WTC11 (cell line): Measurements from ENCODE around the gene PDSS2. TPM values are rescaled to one million over a fixed set of nuclear protein-coding genes. Genes with fewer than 3 reads are reported as not detected.

ENCODE experiments used
- ATAC-seq: fragments of 200-7000 bp; cut with Tn5 transposase; 2 replicates; pipeline ENCODE4 v1.10.0; 2021; ENCODE audit warnings: mild to moderate bottlenecking, moderate library complexity
- CTCF ChIA-PET: fragments of 300-600 bp; sonication (Branson Sonifier 250); formaldehyde crosslinking; loops from one replicate; lab custom pipeline; 2021; ENCODE audit warnings: antibody characterized with exemption; lab: Charles Lee
- POLR2A ChIA-PET: fragments of 350-600 bp; sonication (Branson Sonifier 250); formaldehyde crosslinking; loops from one replicate; lab custom pipeline; 2021; ENCODE audit warnings: antibody characterized with exemption; lab: Charles Lee
- DNase-seq: peaks from one replicate; pipeline ENCODE4 v3.0.0; 2021; ENCODE audit warnings: low spot score
- H3K27ac Mint-ChIP-seq: 2 replicates; pipeline ENCODE4 v1.8.0; 2021; ENCODE audit warnings: mixed read lengths
- H3K27me3 Mint-ChIP-seq: 2 replicates; pipeline ENCODE4 v1.8.0; 2021; ENCODE audit warnings: low read depth, mild to moderate bottlenecking, moderate library complexity, mixed read lengths
- H3K36me3 Mint-ChIP-seq: 2 replicates; pipeline ENCODE4 v1.8.0; 2021; ENCODE audit warnings: mixed read lengths
- H3K4me1 Mint-ChIP-seq: 2 replicates; pipeline ENCODE4 v1.8.0; 2022; ENCODE audit warnings: mixed read lengths
- H3K4me3 Mint-ChIP-seq: 2 replicates; pipeline ENCODE4 v1.8.0; 2021; ENCODE audit warnings: mild to moderate bottlenecking, moderate library complexity, mixed read lengths
- H3K9me3 Mint-ChIP-seq: 2 replicates; pipeline ENCODE4 v1.8.0; 2021; ENCODE audit warnings: mixed read lengths
- ATF3 ChIP-seq: sonication (generic); formaldehyde crosslinking; conservative IDR thresholded peaks from 2 replicates; pipeline ENCODE4 v1.8.1; 2022; ENCODE audit warnings: mild to moderate bottlenecking, missing genetic modification reagents
- CREM ChIP-seq: sonication (generic); formaldehyde crosslinking; IDR thresholded peaks from 2 replicates; pipeline ENCODE4 v1.8.1; 2022; ENCODE audit warnings: mild to moderate bottlenecking, missing genetic modification reagents, moderate library complexity
- ETV6 ChIP-seq: sonication (generic); formaldehyde crosslinking; IDR thresholded peaks from 2 replicates; pipeline ENCODE4 v1.8.1; 2022; ENCODE audit warnings: mild to moderate bottlenecking, missing genetic modification reagents
- FOXP1 ChIP-seq: sonication (generic); formaldehyde crosslinking; IDR thresholded peaks from 2 replicates; pipeline ENCODE4 v1.8.0; 2022; ENCODE audit warnings: missing genetic modification reagents, mild to moderate bottlenecking, moderate library complexity, borderline replicate concordance
- JAZF1 ChIP-seq: fragments of 250-450 bp; sonication (Bioruptor Pico); IDR thresholded peaks from 2 replicates; pipeline ENCODE4 v1.9.0; 2021; ENCODE audit warnings: moderate library complexity, mild to moderate bottlenecking, inconsistent platforms
- JUN ChIP-seq: sonication (generic); formaldehyde crosslinking; IDR thresholded peaks from 2 replicates; pipeline ENCODE4 v1.8.0; 2023; ENCODE audit warnings: mild to moderate bottlenecking, missing genetic modification reagents
- MAX ChIP-seq: sonication (generic); formaldehyde crosslinking; IDR thresholded peaks from 2 replicates; pipeline ENCODE4 v1.8.0; 2022; ENCODE audit warnings: mild to moderate bottlenecking, missing genetic modification reagents
- MLX ChIP-seq: sonication (generic); formaldehyde crosslinking; IDR thresholded peaks from 2 replicates; pipeline ENCODE4 v1.8.1; 2023; ENCODE audit warnings: mild to moderate bottlenecking, missing genetic modification reagents, moderate library complexity
- NFATC4 ChIP-seq: fragments of 250-450 bp; sonication (Bioruptor Pico); IDR thresholded peaks from 2 replicates; pipeline ENCODE4 v1.9.0; 2021; ENCODE audit warnings: mild to moderate bottlenecking
- NR1H2 ChIP-seq: sonication (generic); formaldehyde crosslinking; IDR thresholded peaks from 2 replicates; pipeline ENCODE4 v1.9.0; 2021; ENCODE audit warnings: mild to moderate bottlenecking, moderate library complexity, missing genetic modification reagents
- PRRX2 ChIP-seq: fragments of 250-450 bp; sonication (Bioruptor Pico); IDR thresholded peaks from 2 replicates; pipeline ENCODE4 v1.8.0; 2021; ENCODE audit warnings: mild to moderate bottlenecking
- RELA ChIP-seq: sonication (generic); formaldehyde crosslinking; IDR thresholded peaks from 2 replicates; pipeline ENCODE4 v1.8.1; 2022; ENCODE audit warnings: missing genetic modification reagents, mild to moderate bottlenecking, borderline replicate concordance
- TCF7 ChIP-seq: sonication (generic); formaldehyde crosslinking; IDR thresholded peaks from 2 replicates; pipeline ENCODE4 v1.8.0; 2022; ENCODE audit warnings: mild to moderate bottlenecking, low read depth, missing genetic modification reagents, moderate library complexity
- TEAD4 ChIP-seq: sonication (generic); formaldehyde crosslinking; IDR thresholded peaks from 2 replicates; pipeline ENCODE4 v1.8.0; 2022; ENCODE audit warnings: mild to moderate bottlenecking, missing genetic modification reagents
- USF2 ChIP-seq: sonication (generic); formaldehyde crosslinking; IDR thresholded peaks from 2 replicates; pipeline ENCODE4 v1.8.1; 2023; ENCODE audit warnings: mild to moderate bottlenecking, missing genetic modification reagents, moderate library complexity
- ZNF138 ChIP-seq: sonication (generic); formaldehyde crosslinking; conservative IDR thresholded peaks from 2 replicates; pipeline ENCODE4 v1.8.1; 2022; ENCODE audit warnings: mild to moderate bottlenecking, moderate library complexity, missing genetic modification reagents
- ZNF263 ChIP-seq: sonication (generic); formaldehyde crosslinking; IDR thresholded peaks from 2 replicates; pipeline ENCODE4 v1.8.1; 2022; ENCODE audit warnings: low read depth, mild to moderate bottlenecking, moderate library complexity, missing genetic modification reagents
- ZNF423 ChIP-seq: fragments of 250-450 bp; sonication (Bioruptor Pico); IDR thresholded peaks from 2 replicates; pipeline ENCODE4 v2.1.2; 2022; ENCODE audit warnings: mild to moderate bottlenecking, moderate library complexity
- ZNF512 ChIP-seq: sonication (generic); formaldehyde crosslinking; IDR thresholded peaks from 2 replicates; pipeline ENCODE4 v1.8.1; 2022; ENCODE audit warnings: missing genetic modification reagents, borderline replicate concordance
- total RNA-seq: library from RNA; stranded (reverse); gene quantifications from 3 replicates; pipeline ENCODE4 v1.2.3, GENCODE V29; 2021
- TF ChIP-seq, protein P1 (sequence below): fragments of 200-600 bp; IDR thresholded peaks from 2 replicates; pipeline ENCODE4 v1.8.0; 2022; ENCODE audit warnings: antibody characterized with exemption
- TF ChIP-seq, protein P2 (sequence below): sonication (generic); formaldehyde crosslinking; IDR thresholded peaks from 2 replicates; pipeline ENCODE4 v1.8.1; 2022; ENCODE audit warnings: mild to moderate bottlenecking, moderate library complexity, missing genetic modification reagents
- TF ChIP-seq, protein P3 (sequence below): fragments of 250-450 bp; sonication (Bioruptor Pico); IDR thresholded peaks from 2 replicates; pipeline ENCODE4 v1.9.0; 2021; ENCODE audit warnings: mild to moderate bottlenecking
- TF ChIP-seq, protein P4 (sequence below): fragments of 250-450 bp; sonication (Bioruptor Pico); conservative IDR thresholded peaks from 2 replicates; pipeline ENCODE4 v1.9.0; 2021; ENCODE audit warnings: mild to moderate bottlenecking
- TF ChIP-seq, protein P5 (sequence below): fragments of 250-450 bp; sonication (Bioruptor Pico); IDR thresholded peaks from 2 replicates; pipeline ENCODE4 v1.8.0; 2021; ENCODE audit warnings: mild to moderate bottlenecking

Gene PDSS2
- total RNA-seq, 1 experiment from 2014 or later = 18.3 TPM

DNA sequence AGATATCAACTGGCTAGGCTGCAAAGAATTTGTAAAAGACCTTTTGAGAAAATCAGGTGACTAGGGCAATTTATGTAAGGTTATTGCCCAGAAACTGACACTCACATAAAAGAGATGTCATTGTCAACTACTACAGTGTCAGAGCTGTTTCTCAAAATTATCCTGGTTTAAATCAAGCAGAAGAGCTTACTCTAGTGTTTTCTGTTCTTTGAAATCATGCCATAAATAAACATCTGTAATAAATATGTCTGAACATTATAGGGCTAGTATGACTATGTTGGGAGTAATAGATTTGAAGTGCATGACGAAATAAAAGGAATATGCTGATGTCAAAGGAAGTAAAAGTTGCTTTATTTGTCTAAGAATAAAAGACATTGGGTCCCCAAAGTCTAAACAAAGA, 11.0 kb upstream of the PDSS2 start:
- ChIA-PET POLR2A (no interaction called here), CTCF (interaction anchor here (1.3 kb wide), 1 partner anchor 23 kb away, joined by 3 read pairs; no protein-coding TSS in a partner anchor)
- Mint-ChIP-seq H3K27me3 (no peaks in the 10 kb centered on the region), H3K4me3 (no peak overlapping the region), H3K4me1 (peaks cover 23% of the 10 kb centered on the region), H3K9me3 (no peaks in the 10 kb centered on the region), H3K27ac (no peak overlapping the region), H3K36me3 (no peaks in the 10 kb centered on the region)
- ATAC-seq = no peak
- TF ChIP-seq, protein P1, sequence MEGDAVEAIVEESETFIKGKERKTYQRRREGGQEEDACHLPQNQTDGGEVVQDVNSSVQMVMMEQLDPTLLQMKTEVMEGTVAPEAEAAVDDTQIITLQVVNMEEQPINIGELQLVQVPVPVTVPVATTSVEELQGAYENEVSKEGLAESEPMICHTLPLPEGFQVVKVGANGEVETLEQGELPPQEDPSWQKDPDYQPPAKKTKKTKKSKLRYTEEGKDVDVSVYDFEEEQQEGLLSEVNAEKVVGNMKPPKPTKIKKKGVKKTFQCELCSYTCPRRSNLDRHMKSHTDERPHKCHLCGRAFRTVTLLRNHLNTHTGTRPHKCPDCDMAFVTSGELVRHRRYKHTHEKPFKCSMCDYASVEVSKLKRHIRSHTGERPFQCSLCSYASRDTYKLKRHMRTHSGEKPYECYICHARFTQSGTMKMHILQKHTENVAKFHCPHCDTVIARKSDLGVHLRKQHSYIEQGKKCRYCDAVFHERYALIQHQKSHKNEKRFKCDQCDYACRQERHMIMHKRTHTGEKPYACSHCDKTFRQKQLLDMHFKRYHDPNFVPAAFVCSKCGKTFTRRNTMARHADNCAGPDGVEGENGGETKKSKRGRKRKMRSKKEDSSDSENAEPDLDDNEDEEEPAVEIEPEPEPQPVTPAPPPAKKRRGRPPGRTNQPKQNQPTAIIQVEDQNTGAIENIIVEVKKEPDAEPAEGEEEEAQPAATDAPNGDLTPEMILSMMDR = no peak
- TF ChIP-seq JAZF1 (CRISPR knock-in tag) (no peak), ZNF512 (CRISPR knock-in tag) (no peak), TCF7 (CRISPR knock-in tag) (no peak), NR1H2 (CRISPR knock-in tag) (no peak), ATF3 (CRISPR knock-in tag) (no peak), ZNF263 (CRISPR knock-in tag) (no peak), RELA (CRISPR knock-in tag) (no peak), NFATC4 (no peak), ZNF138 (CRISPR knock-in tag) (no peak), TEAD4 (CRISPR knock-in tag) (no peak), FOXP1 (CRISPR knock-in tag) (no peak), CREM (CRISPR knock-in tag) (no peak), PRRX2 (CRISPR knock-in tag) (no peak)
- TF ChIP-seq, protein P2, sequence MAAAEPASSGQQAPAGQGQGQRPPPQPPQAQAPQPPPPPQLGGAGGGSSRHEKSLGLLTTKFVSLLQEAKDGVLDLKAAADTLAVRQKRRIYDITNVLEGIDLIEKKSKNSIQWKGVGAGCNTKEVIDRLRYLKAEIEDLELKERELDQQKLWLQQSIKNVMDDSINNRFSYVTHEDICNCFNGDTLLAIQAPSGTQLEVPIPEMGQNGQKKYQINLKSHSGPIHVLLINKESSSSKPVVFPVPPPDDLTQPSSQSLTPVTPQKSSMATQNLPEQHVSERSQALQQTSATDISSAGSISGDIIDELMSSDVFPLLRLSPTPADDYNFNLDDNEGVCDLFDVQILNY (CRISPR knock-in tag) = no peak
- TF ChIP-seq, protein P3, sequence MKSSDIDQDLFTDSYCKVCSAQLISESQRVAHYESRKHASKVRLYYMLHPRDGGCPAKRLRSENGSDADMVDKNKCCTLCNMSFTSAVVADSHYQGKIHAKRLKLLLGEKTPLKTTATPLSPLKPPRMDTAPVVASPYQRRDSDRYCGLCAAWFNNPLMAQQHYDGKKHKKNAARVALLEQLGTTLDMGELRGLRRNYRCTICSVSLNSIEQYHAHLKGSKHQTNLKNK (CRISPR knock-in tag) = no peak
- TF ChIP-seq, protein P4, sequence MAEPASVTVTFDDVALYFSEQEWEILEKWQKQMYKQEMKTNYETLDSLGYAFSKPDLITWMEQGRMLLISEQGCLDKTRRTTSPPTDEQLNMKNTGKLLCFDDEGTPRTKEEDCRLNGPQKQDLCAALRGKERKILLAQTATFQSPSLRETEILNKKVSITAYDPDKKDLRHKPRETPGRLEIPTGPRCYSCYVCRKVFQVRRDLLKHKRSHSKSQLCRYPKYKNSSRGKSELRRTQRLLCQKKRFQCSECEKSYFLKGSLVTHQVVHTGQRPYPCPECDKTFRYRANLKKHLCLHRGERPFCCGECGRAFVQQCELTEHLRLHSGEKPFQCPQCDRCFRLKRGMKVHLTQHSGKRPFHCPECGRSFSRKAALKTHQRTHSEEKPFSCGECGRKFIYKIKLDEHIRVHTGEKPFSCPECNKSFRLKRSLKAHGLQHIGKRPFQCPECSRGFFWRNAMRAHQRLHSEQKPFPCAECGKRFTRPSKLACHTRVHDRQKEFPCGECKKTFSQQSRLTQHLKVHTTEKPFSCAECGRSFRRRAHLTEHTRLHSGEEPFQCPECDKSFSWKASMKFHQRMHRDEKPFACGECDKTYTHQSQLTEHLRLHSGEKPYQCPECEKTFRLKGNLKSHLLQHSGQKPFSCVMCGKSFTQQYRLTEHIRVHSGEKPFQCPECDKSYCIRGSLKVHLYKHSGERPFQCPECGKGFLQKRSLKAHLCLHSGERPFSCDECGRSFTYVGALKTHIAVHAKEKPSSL (CRISPR knock-in tag) = no peak
- TF ChIP-seq, protein P5, sequence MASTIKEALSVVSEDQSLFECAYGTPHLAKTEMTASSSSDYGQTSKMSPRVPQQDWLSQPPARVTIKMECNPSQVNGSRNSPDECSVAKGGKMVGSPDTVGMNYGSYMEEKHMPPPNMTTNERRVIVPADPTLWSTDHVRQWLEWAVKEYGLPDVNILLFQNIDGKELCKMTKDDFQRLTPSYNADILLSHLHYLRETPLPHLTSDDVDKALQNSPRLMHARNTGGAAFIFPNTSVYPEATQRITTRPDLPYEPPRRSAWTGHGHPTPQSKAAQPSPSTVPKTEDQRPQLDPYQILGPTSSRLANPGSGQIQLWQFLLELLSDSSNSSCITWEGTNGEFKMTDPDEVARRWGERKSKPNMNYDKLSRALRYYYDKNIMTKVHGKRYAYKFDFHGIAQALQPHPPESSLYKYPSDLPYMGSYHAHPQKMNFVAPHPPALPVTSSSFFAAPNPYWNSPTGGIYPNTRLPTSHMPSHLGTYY = no peak
- DNase-seq = no peak

DNA sequence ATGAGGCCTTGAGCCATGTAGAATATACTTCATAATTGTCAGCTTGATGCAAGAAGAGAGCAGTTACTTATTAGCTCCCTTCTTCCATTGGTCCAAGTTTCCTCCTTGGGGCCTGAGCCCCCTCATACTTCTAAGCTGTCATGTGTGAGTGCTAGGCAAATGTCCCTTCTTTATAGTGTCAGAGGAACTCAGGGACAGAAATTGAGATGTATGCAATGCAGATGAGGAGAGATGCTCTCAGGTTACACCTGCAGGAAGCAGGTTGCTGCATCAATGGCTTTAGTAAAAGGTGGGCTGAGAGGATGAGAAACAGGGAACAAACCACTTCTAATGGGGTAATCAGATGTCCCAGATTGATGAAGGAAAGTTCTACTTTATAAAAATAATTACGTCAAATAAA, 6.7 kb upstream of the PDSS2 start:
- Mint-ChIP-seq H3K4me3 (no peak overlapping the region), H3K36me3 (no peaks in the 10 kb centered on the region), H3K27ac (peak overlapping the region; percentile 55), H3K27me3 (no peaks in the 10 kb centered on the region), H3K4me1 (peaks cover 19% of the 10 kb centered on the region), H3K9me3 (no peaks in the 10 kb centered on the region)
- ChIA-PET POLR2A (no interaction called here), CTCF (no interaction called here)
- DNase-seq (no peak), ATAC-seq (peak; percentile 90)
- TF ChIP-seq ETV6 (CRISPR knock-in tag) = no peak
- no peak for TF ChIP-seq ZNF423 (CRISPR knock-in tag)
- no peak for TF ChIP-seq RELA (CRISPR knock-in tag)
- TF ChIP-seq JUN (CRISPR knock-in tag) = no peak
- TF ChIP-seq USF2 (CRISPR knock-in tag) = no peak
- TF ChIP-seq MLX (CRISPR knock-in tag) = no peak
- TF ChIP-seq MAX (CRISPR knock-in tag) = no peak
